ENCODE results near the gene GFRA1. TPM values are rescaled to one million over a fixed set of nuclear protein-coding genes. Genes with fewer than 3 reads are reported as not detected.

The GFRA1 gene
- total and polyA plus RNA-seq, 4 donors, result 30.5 to 109 (median 55.1) TPM

GRCh38 chr10:116298586-116298985 is 25.6 kb upstream of the GFRA1 start:
- no peak overlapping the region for H3K27ac ChIP-seq (ENCODE audit: low read depth, low read length)
- no peaks in the 10 kb centered on the region for H3K36me3 ChIP-seq (ENCODE audit: control insufficient read depth, insufficient read depth, low read length)
- no peak overlapping the region for H3K4me3 ChIP-seq (ENCODE audit: low read depth, low read length)
- no peaks in the 10 kb centered on the region for H3K27me3 ChIP-seq (ENCODE audit: control insufficient read depth, insufficient read depth, low read length)
- H3K4me1 ChIP-seq (ENCODE audit: control insufficient read depth, insufficient read depth, low read length), result no peaks in the 10 kb centered on the region
- no CpG with 5 or more reads among the region's 3 CpGs for WGBS (ENCODE audit: insufficient coverage)
- no peaks in the 10 kb centered on the region for H3K9me3 ChIP-seq (ENCODE audit: control insufficient read depth, insufficient read depth, low read length)
- no peak for DNase-seq (ENCODE audit: low read depth in 4 of 6, low spot score in 6 of 6)

GRCh38 chr10:116296291-116296721 is 23.3 kb upstream of the GFRA1 start:
- no peaks in the 10 kb centered on the region for H3K27me3 ChIP-seq (ENCODE audit: control insufficient read depth, insufficient read depth, low read length)
- 80% methylated on average over 7 of the region's 7 CpGs for WGBS (ENCODE audit: insufficient coverage)
- H3K27ac ChIP-seq (ENCODE audit: low read depth, low read length), result no peak overlapping the region
- no peaks in the 10 kb centered on the region for H3K9me3 ChIP-seq (ENCODE audit: control insufficient read depth, insufficient read depth, low read length)
- no peaks in the 10 kb centered on the region for H3K36me3 ChIP-seq (ENCODE audit: control insufficient read depth, insufficient read depth, low read length)
- no peak overlapping the region for H3K4me3 ChIP-seq (ENCODE audit: low read depth, low read length)
- no peaks in the 10 kb centered on the region for H3K4me1 ChIP-seq (ENCODE audit: control insufficient read depth, insufficient read depth, low read length)
- no peak for DNase-seq (ENCODE audit: low read depth in 4 of 6, low spot score in 6 of 6)

- no peak for DNase-seq (ENCODE audit: low read depth in 4 of 6, low spot score in 6 of 6)
- Histone ChIP-seq H3K4me1 (ENCODE audit: control insufficient read depth, insufficient read depth, low read length) (no peaks in the 10 kb centered on the region), H3K4me3 (ENCODE audit: low read depth, low read length) (no peak overlapping the region), H3K27ac (ENCODE audit: low read depth, low read length) (no peak overlapping the region), H3K9me3 (ENCODE audit: control insufficient read depth, insufficient read depth, low read length) (no peaks in the 10 kb centered on the region), H3K27me3 (ENCODE audit: control insufficient read depth, insufficient read depth, low read length) (no peaks in the 10 kb centered on the region), H3K36me3 (ENCODE audit: control insufficient read depth, insufficient read depth, low read length) (no peaks in the 10 kb centered on the region)
Measured at GRCh38 chr10:116292493-116292892, 19.5 kb upstream of the GFRA1 start.

- H3K4me3 ChIP-seq (ENCODE audit: low read depth, low read length), result no peak overlapping the region
- no peak for DNase-seq (ENCODE audit: low read depth in 4 of 6, low spot score in 6 of 6)
- 75% methylated on average over 1 of the region's 1 CpG for WGBS (ENCODE audit: insufficient coverage)
- no peak overlapping the region for H3K27ac ChIP-seq (ENCODE audit: low read depth, low read length)
- no peaks in the 10 kb centered on the region for H3K27me3 ChIP-seq (ENCODE audit: control insufficient read depth, insufficient read depth, low read length)
- H3K4me1 ChIP-seq (ENCODE audit: control insufficient read depth, insufficient read depth, low read length), result no peaks in the 10 kb centered on the region
- H3K36me3 ChIP-seq (ENCODE audit: control insufficient read depth, insufficient read depth, low read length), result no peaks in the 10 kb centered on the region
- H3K9me3 ChIP-seq (ENCODE audit: control insufficient read depth, insufficient read depth, low read length), result no peaks in the 10 kb centered on the region
Measured at GRCh38 chr10:116289652-116290051, 16.6 kb upstream of the GFRA1 start.

GRCh38 chr10:116287906-116288501 is 15.0 kb upstream of the GFRA1 start:
- no CpG with 5 or more reads among the region's 1 CpG for WGBS (ENCODE audit: insufficient coverage)

GRCh38 chr10:116286626-116287200 is 13.7 kb upstream of the GFRA1 start:
- Histone ChIP-seq H3K27me3 (ENCODE audit: control insufficient read depth, insufficient read depth, low read length) (no peaks in the 10 kb centered on the region), H3K4me1 (ENCODE audit: control insufficient read depth, insufficient read depth, low read length) (no peaks in the 10 kb centered on the region), H3K27ac (ENCODE audit: low read depth, low read length) (no peak overlapping the region), H3K4me3 (ENCODE audit: low read depth, low read length) (no peak overlapping the region), H3K9me3 (ENCODE audit: control insufficient read depth, insufficient read depth, low read length) (no peaks in the 10 kb centered on the region), H3K36me3 (ENCODE audit: control insufficient read depth, insufficient read depth, low read length) (no peaks in the 10 kb centered on the region)
- no peak for DNase-seq (ENCODE audit: low read depth in 4 of 6, low spot score in 6 of 6)
- no CpG with 5 or more reads among the region's 9 CpGs for WGBS (ENCODE audit: insufficient coverage)

More at GRCh38 chr10:116287906-116288501, 15.0 kb upstream of the GFRA1 start:
- Histone ChIP-seq H3K27me3 (ENCODE audit: control insufficient read depth, insufficient read depth, low read length) (no peaks in the 10 kb centered on the region), H3K27ac (ENCODE audit: low read depth, low read length) (no peak overlapping the region), H3K4me3 (ENCODE audit: low read depth, low read length) (no peak overlapping the region), H3K4me1 (ENCODE audit: control insufficient read depth, insufficient read depth, low read length) (no peaks in the 10 kb centered on the region), H3K9me3 (ENCODE audit: control insufficient read depth, insufficient read depth, low read length) (no peaks in the 10 kb centered on the region), H3K36me3 (ENCODE audit: control insufficient read depth, insufficient read depth, low read length) (no peaks in the 10 kb centered on the region)
- peak in 3 of 6 donors; percentile 57 to 93 (median 83) for DNase-seq (ENCODE audit: low read depth in 4 of 6, low spot score in 6 of 6)

GRCh38 chr10:116281775-116282174 is 8.8 kb upstream of the GFRA1 start:
- no peaks in the 10 kb centered on the region for H3K36me3 ChIP-seq (ENCODE audit: control insufficient read depth, insufficient read depth, low read length)
- no peaks in the 10 kb centered on the region for H3K9me3 ChIP-seq (ENCODE audit: control insufficient read depth, insufficient read depth, low read length)
- DNase-seq (ENCODE audit: low read depth in 4 of 6, low spot score in 6 of 6), result no peak
- H3K4me1 ChIP-seq (ENCODE audit: control insufficient read depth, insufficient read depth, low read length), result no peaks in the 10 kb centered on the region
- no peak overlapping the region for H3K27ac ChIP-seq (ENCODE audit: low read depth, low read length)
- WGBS (ENCODE audit: insufficient coverage), result 94% methylated on average over 2 of the region's 3 CpGs
- no peaks in the 10 kb centered on the region for H3K27me3 ChIP-seq (ENCODE audit: control insufficient read depth, insufficient read depth, low read length)
- no peak overlapping the region for H3K4me3 ChIP-seq (ENCODE audit: low read depth, low read length)

- Histone ChIP-seq H3K27me3 (ENCODE audit: control insufficient read depth, insufficient read depth, low read length) (no peaks in the 10 kb centered on the region), H3K36me3 (ENCODE audit: control insufficient read depth, insufficient read depth, low read length) (no peaks in the 10 kb centered on the region), H3K27ac (ENCODE audit: low read depth, low read length) (peak overlapping the region; percentile 15), H3K9me3 (ENCODE audit: control insufficient read depth, insufficient read depth, low read length) (no peaks in the 10 kb centered on the region), H3K4me1 (ENCODE audit: control insufficient read depth, insufficient read depth, low read length) (peaks cover 5% of the 10 kb centered on the region), H3K4me3 (ENCODE audit: low read depth, low read length) (no peak overlapping the region)
- 37% methylated on average over 2 of the region's 6 CpGs for WGBS (ENCODE audit: insufficient coverage)
- DNase-seq (ENCODE audit: low read depth in 4 of 6, low spot score in 6 of 6), result peak in 1 of 6 donors; percentile 27
Measured at GRCh38 chr10:116278846-116279245, 5.8 kb upstream of the GFRA1 start.

- peaks cover 7% of the 10 kb centered on the region for H3K27me3 ChIP-seq (ENCODE audit: control insufficient read depth, insufficient read depth, low read length)
- 100% methylated on average over 2 of the region's 3 CpGs for WGBS (ENCODE audit: insufficient coverage)
- H3K4me1 ChIP-seq (ENCODE audit: control insufficient read depth, insufficient read depth, low read length), result peaks cover 16% of the 10 kb centered on the region
Measured at GRCh38 chr10:116276981-116277380, 4.0 kb upstream of the GFRA1 start.

More at GRCh38 chr10:116276981-116277380, 4.0 kb upstream of the GFRA1 start:
- Histone ChIP-seq H3K36me3 (ENCODE audit: control insufficient read depth, insufficient read depth, low read length) (no peaks in the 10 kb centered on the region), H3K9me3 (ENCODE audit: control insufficient read depth, insufficient read depth, low read length) (no peaks in the 10 kb centered on the region), H3K4me3 (ENCODE audit: low read depth, low read length) (no peak overlapping the region), H3K27ac (ENCODE audit: low read depth, low read length) (no peak overlapping the region)
- no peak for DNase-seq (ENCODE audit: low read depth in 4 of 6, low spot score in 6 of 6)

Measured in spinal cord (tissue), 10 donors.